CD1c-positive myeloid dendritic cell (primary cell): ENCODE data around the gene BDH1.

Source experiments
- DNase-seq: peaks from one replicate; pipeline ENCODE4 v3.0.0-alpha.2; 2016; ENCODE audit errors: extremely low spot score

Gene BDH1

GRCh38 chr3:197460002-197460401, 95.8 kb downstream of the BDH1 start:
- DNase-seq, result no peak
